K562 (cell line): Measurements from ENCODE around the gene OSBP2. TPM values are rescaled to one million over a fixed set of nuclear protein-coding genes. Genes with fewer than 3 reads are reported as not detected.

Source experiments
- ATAC-seq: fragments of 200-7000 bp; cut with Tn5 transposase; 3 replicates; pipeline ENCODE4 v1.9.1; 2020; ENCODE audit warnings: moderate library complexity
- BruUV-seq: library from RNA; stranded (reverse); fragments of 400-500 nt; replicated peaks from 2 replicates; lab custom pipeline; 2021; lab: Mats Ljungman, UMichigan
- CTCF ChIA-PET: fragments of 300-600 bp; formaldehyde crosslinking; extraction: SDS; loops from one replicate; lab custom pipeline; 2021; ENCODE audit warnings: low intra/inter-chr PET ratio; lab: Yijun Ruan, JAX
- POLR2A ChIA-PET: fragments of 300-600, 350-650 bp; sonication (Branson Sonifier 250); formaldehyde crosslinking; extraction: SDS; loops from one replicate; lab custom pipeline; 2021; ENCODE audit warnings: antibody characterized with exemption, inconsistent platforms; lab: Yijun Ruan, JAX
- DNase-seq, 4 experiments: peaks; one replicate each; pipeline versions ENCODE4 v3.0.0 to v3.0.0-alpha.2; 2011 to 2018; ENCODE audit warnings: low spot score in 3 of 4, mixed read lengths in 3 of 4; ENCODE audit errors: extremely low read depth in 1 of 4
- FAIRE-seq: peaks from 2 replicates; lab custom pipeline; 2011; peaks lifted over from hg19 to GRCh38; lab: Jason Lieb, UNC
- H2AFZ ChIP-seq: 2 replicates; pipeline ENCODE4 v1.6.0; 2011; ENCODE audit warnings: low read depth, low read length, control low read depth, inconsistent platforms
- H3K27ac ChIP-seq: fragments of 200-600 bp; 3 replicates; pipeline ENCODE4 v1.8.0; 2011; ENCODE audit warnings: low read depth, mild to moderate bottlenecking, control low read depth, inconsistent platforms, low read length, moderate library complexity, mixed read lengths; ENCODE audit errors: extremely low read depth
- H3K27me3 ChIP-seq, 2 experiments: fragments of 300-600 bp in 1 of 2; 2 replicates in 1 of 2; 3 replicates in 1 of 2; pipeline versions ENCODE4 v1.6.0 to v1.8.0; 2011; ENCODE audit warnings: inconsistent platforms in 2 of 2, low read length in 2 of 2, mild to moderate bottlenecking in 1 of 2, mixed read lengths in 1 of 2, moderate library complexity in 1 of 2; ENCODE audit not compliant: control insufficient read depth in 2 of 2, insufficient read depth in 2 of 2
- H3K36me3 ChIP-seq: fragments of 300-600 bp; 3 replicates; pipeline ENCODE4 v1.8.0; 2011; ENCODE audit warnings: mild to moderate bottlenecking, low read length, inconsistent platforms; ENCODE audit not compliant: control insufficient read depth, insufficient read depth
- H3K4me1 ChIP-seq, 2 experiments: fragments of 200-600 bp in 1 of 2; replicated peaks in 1 of 2; 2 replicates in 1 of 2; 3 replicates in 1 of 2; pipeline versions ENCODE4 v1.5.1 to v1.8.0; 2011; ENCODE audit warnings: inconsistent platforms in 2 of 2, low read length in 2 of 2, mild to moderate bottlenecking in 1 of 2, mixed read lengths in 1 of 2, moderate library complexity in 1 of 2; ENCODE audit not compliant: control insufficient read depth in 2 of 2, insufficient read depth in 2 of 2
- H3K4me2 ChIP-seq: 2 replicates; pipeline ENCODE4 v1.6.1; 2011; ENCODE audit warnings: low read length, control low read depth, inconsistent platforms, mixed read lengths; ENCODE audit not compliant: insufficient read depth
- H3K4me3 ChIP-seq: fragments of 200-600 bp; sonication (generic), shearing (Covaris generic); 2 replicates; pipeline ENCODE4 v1.5.1; 2016; ENCODE audit warnings: control low read depth, inconsistent platforms
- H3K79me2 ChIP-seq: fragments of 200-600 bp; 3 replicates; pipeline ENCODE4 v1.8.0; 2011; ENCODE audit warnings: low read length, inconsistent platforms; ENCODE audit not compliant: control insufficient read depth, insufficient read depth
- H3K9ac ChIP-seq, 2 experiments: 2 replicates each; pipeline versions ENCODE4 v1.6.0 to v1.6.1; 2011; ENCODE audit warnings: low read depth in 2 of 2, low read length in 2 of 2, control low read depth in 1 of 2, inconsistent platforms in 1 of 2, mild to moderate bottlenecking in 1 of 2, mixed read lengths in 1 of 2; ENCODE audit not compliant: insufficient read depth in 1 of 2
- H3K9me1 ChIP-seq: one replicate; pipeline ENCODE4 v1.6.0; 2011; ENCODE audit warnings: inconsistent platforms, mild to moderate bottlenecking, low read length, moderate library complexity; ENCODE audit not compliant: control insufficient read depth, insufficient read depth
- H3K9me3 ChIP-seq: replicated peaks from 2 replicates; pipeline ENCODE4 v1.5.1; 2011; ENCODE audit warnings: low read depth, low read length, inconsistent platforms; ENCODE audit not compliant: control insufficient read depth, insufficient read depth
- H4K20me1 ChIP-seq: replicated peaks from 2 replicates; pipeline ENCODE4 v1.6.1; 2011; ENCODE audit warnings: low read length, inconsistent platforms, mixed read lengths; ENCODE audit not compliant: control insufficient read depth, insufficient read depth
- BCOR ChIP-seq: fragments of 450-650 bp; IDR thresholded peaks from 2 replicates; pipeline ENCODE4 v1.6.1; 2016
- EWSR1 ChIP-seq: fragments of 450-650 bp; IDR thresholded peaks from 2 replicates; pipeline ENCODE4 v1.6.1; 2018; ENCODE audit warnings: borderline replicate concordance, mild to moderate bottlenecking, low read depth, moderate library complexity; ENCODE audit not compliant: partially characterized antibody
- PHB ChIP-seq: fragments of 250-450 bp; sonication (Bioruptor Pico); IDR thresholded peaks from 2 replicates; pipeline ENCODE4 v1.5.0; 2021
- RBM25 ChIP-seq: fragments of 200-400 bp; formaldehyde crosslinking; IDR thresholded peaks from 2 replicates; pipeline ENCODE4 v1.6.1; 2018; ENCODE audit warnings: low read length, low read depth, moderate library complexity; ENCODE audit not compliant: severe bottlenecking
- ZNF165 ChIP-seq: fragments of 250-450 bp; sonication (Bioruptor Pico); IDR thresholded peaks from 2 replicates; pipeline ENCODE4 v1.4.0; 2020; ENCODE audit warnings: borderline replicate concordance
- WGBS: fragments of 100-300 bp; shearing (Covaris generic); methylation state at CpG from one replicate; pipeline ENCODE4 v1.1.6; 2016; ENCODE audit warnings: low coverage, mixed read lengths; ENCODE audit not compliant: insufficient coverage; ENCODE audit errors: missing lambda C conversion rate; 5-methylcytosine and 5-hydroxymethylcytosine counted together
- in situ Hi-C: fragments of 300-500 bp; cut with MboI; formaldehyde crosslinking; loops from 4 replicates; pipeline ENCODE4 v1.15.0; 2018; ENCODE audit warnings: inconsistent platforms, mixed read lengths
- intact Hi-C: fragments of 100-400 bp; cut with micrococcal nuclease; formaldehyde crosslinking; loops from 2 replicates; pipeline ENCODE4 v1.14.2; 2022
- polyA plus RNA-seq, 8 experiments: library from polyadenylated mRNA; depleted of rRNA in 4 of 8; stranded (reverse) in 5 of 8; unstranded in 3 of 8; fragments of >200 nt; fragmentation: Nextera tagmentation in 2 of 8; fragmentation: Illumina TruSeq in 1 of 8; extraction: Ambion mirVana in 2 of 8; extraction: Trizol in 1 of 8; gene quantifications; 2 replicates each; pipeline versions ENCODE4 v1.2.1 to v1.2.3, GENCODE V29; 2011 to 2014; ENCODE audit warnings: inconsistent platforms in 1 of 8, missing spikeins in 1 of 8
- total RNA-seq, 7 experiments: library from RNA; depleted of rRNA in 6 of 7; stranded (reverse); fragments of >200 nt in 6 of 7; fragmentation: Illumina TruSeq in 2 of 7; extraction: Trizol in 2 of 7; gene quantifications; 2 replicates each; pipeline versions ENCODE4 v1.2.1 to v1.2.3, GENCODE V29; 2011 to 2021; ENCODE audit warnings: low replicate concordance in 1 of 7
- TF ChIP-seq, protein P1 (sequence below): fragments of 250-450 bp; sonication (Bioruptor Pico); IDR thresholded peaks from 2 replicates; pipeline ENCODE4 v1.5.0; 2022; ENCODE audit warnings: mild to moderate bottlenecking

The OSBP2 gene
- total and polyA plus RNA-seq, 9 of the 15 experiments (the other 6 are each of a cell fraction or from before 2014, with no cell fraction given), result 0.52 to 29.5 (median 21.6) TPM

DNA sequence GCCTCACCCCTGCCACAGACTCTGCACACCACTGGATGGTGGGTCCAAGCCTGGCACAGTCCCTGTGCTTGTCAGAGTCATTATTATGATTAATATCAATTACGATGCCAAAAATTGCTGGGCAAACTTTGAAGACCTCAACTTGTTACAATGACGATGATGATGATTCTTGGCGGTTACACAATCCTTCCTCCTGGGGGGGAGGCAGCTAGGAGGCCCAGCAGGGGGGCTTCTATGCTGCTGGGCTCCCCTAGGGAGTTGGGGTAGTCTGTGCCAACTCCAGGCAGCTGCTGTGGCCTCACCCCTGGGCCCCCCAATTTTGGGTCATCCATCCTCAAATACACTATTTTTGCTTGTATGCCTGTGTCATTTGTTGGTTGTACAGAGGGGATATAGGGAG, 47.1 kb upstream of the OSBP2 start (continued):
- TF ChIP-seq, protein P1, sequence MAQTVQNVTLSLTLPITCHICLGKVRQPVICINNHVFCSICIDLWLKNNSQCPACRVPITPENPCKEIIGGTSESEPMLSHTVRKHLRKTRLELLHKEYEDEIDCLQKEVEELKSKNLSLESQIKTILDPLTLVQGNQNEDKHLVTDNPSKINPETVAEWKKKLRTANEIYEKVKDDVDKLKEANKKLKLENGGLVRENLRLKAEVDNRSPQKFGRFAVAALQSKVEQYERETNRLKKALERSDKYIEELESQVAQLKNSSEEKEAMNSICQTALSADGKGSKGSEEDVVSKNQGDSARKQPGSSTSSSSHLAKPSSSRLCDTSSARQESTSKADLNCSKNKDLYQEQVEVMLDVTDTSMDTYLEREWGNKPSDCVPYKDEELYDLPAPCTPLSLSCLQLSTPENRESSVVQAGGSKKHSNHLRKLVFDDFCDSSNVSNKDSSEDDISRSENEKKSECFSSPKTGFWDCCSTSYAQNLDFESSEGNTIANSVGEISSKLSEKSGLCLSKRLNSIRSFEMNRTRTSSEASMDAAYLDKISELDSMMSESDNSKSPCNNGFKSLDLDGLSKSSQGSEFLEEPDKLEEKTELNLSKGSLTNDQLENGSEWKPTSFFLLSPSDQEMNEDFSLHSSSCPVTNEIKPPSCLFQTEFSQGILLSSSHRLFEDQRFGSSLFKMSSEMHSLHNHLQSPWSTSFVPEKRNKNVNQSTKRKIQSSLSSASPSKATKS (CRISPR knock-in tag), result no peak

DNA sequence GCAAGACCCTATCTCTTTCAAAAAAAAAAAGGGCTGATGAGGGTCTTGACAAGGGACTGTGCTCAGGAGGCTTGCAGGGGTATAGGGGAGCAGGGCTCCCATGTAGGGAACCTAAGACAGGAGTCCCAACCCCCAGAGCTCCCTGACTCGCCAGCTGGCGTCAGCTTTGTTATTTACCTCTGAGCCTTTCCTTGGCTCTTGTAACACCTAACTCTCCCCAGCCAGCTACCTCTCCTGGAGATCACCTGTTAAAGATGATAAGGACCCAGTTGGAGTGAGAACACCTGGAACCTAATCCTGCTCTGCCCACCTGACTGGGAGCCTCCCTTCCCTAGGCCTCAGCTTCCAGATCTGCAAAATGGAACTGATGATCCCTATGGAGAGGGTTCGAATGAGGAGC, 45.8 kb upstream of the OSBP2 start:
- no peak for FAIRE-seq
- no peak overlapping the region for H3K4me2 ChIP-seq

More for the DNA sequence above, 45.8 kb upstream of the OSBP2 start:
- ATAC-seq, result no peak
- 83% methylated on average over 3 of the region's 3 CpGs for WGBS
- no peak for TF ChIP-seq PHB (CRISPR knock-in tag)
- peak; percentile 62 for TF ChIP-seq RBM25
- TF ChIP-seq ZNF165 (CRISPR knock-in tag), result no peak
- TF ChIP-seq EWSR1, result no peak
- TF ChIP-seq BCOR, result peak; percentile 44; the same call in 1 of the 2 replicates
- Histone ChIP-seq H3K9me1 (no peaks in the 10 kb centered on the region), H3K4me3 (no peak overlapping the region), H3K27ac (no peak overlapping the region; the same call in 2 of the 3 replicates), H2AFZ (no peak overlapping the region), H3K9me3 (no peaks in the 10 kb centered on the region), H3K27me3 (no peaks in the 10 kb centered on the region), H3K9ac (peak overlapping the region in 1 of 2 experiments; percentile 66; a peak in 1 of 4 replicates), H3K79me2 (no peaks in the 10 kb centered on the region), H4K20me1 (no peaks in the 10 kb centered on the region), H3K4me1 (peaks cover 17 to 19% of the 10 kb centered on the region in 2 experiments; a peak in 4 of 5 replicates), H3K36me3 (no peaks in the 10 kb centered on the region)
- no peak for DNase-seq
- in situ Hi-C loops (no loop called here), intact Hi-C loops (no loop called here)
- ChIA-PET POLR2A (interaction anchor here (0.7 to 1.6 kb wide), 4 partner anchors 10 to 120 kb away, joined by 3 to 4 read pairs (median 4); no protein-coding TSS in a partner anchor), CTCF (no interaction called here)
- no TSS peak for BruUV-seq
